ENCODE data around the gene FAT1. TPM values are rescaled to one million over a fixed set of nuclear protein-coding genes. Genes with fewer than 3 reads are reported as not detected.
"Not testable (repeated sequence)": the region's sequence is repeated elsewhere in the genome, so short reads cannot be mapped to it uniquely, and the experiment has no call there.

Gene FAT1
- total RNA-seq, 1 experiment from 2014 or later = 111 TPM

DNA sequence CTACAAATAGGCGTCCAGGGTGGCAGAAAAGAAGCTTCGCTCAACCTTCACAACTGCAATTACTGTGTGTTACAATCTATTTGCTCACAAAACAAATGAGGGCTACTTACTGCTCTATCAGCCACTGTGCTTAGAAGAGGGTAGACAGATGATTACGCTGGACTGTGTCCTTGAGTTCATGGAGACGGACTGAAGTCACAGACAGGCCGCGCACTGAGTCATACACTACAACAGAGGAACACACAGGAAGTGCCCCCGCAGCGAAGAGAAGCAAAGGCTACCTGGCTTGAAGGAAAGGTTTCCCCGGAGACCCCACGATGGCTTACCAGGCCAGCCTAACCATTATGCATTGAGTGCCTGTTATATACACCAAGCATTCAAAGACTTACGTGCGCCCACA, 25.6 kb downstream of the FAT1 start:
- no peak for DNase-seq (ENCODE audit: low read depth)

DNA sequence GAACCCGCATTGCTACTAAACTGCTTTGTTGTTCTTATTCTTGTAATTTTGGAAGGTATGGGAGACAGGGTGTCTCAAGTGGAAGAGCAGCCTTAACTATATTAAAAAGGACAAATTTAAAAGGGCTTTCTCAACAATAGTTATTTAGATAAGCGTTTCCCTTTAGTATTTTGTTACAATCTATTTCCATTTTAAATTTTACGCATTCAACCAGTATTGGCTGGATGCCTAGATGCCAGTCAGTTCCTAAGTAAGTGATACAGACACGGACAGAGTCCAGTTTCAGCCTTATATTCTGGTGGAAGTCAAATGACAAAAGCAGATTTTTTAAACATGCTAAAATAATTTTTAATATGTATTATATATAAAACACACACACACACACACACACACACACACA, 28.3 kb downstream of the FAT1 start:
- no peak for DNase-seq (ENCODE audit: low read depth)

DNA sequence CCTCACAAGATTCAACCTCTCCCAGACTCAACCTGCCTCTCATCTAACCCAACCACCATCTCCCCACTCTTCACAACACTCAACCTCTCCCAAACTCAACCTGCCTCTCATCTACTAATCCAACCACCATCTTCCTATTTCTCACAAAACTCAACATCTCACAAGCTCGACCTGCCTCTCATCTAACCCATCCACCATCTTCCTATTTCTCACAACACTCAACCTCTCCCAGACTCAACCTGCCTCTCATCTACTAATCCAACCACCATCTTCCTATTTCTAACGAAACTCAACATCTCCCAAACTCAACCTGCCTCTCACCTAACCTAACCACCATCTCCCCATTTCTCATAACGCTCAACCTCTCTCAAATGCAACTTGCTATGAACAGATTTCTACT, 29.8 kb downstream of the FAT1 start:
- no peak for DNase-seq (ENCODE audit: low read depth)

- no peak for DNase-seq (ENCODE audit: low read depth)
Observed at GRCh38 chr4:186693159-186693815, 30.4 kb downstream of the FAT1 start.

DNA sequence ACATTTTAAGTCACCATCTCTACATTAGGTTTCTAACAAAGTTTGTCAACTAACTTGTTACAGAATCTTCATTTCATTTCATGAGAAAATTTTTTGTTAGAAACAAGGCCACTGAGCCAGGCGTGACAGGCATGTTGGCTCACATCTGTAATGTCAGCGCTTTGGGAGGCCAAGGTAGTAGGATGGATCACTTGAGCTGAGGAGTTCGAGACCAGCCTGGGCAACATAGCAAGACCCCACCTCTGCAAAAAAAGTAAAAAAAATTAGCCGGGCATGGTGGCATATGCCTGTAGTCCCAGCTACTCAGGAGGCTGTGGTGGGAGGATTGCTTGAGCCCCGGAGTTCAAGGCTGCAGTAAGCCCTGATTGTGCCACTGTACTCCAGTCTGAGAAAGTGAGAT, 32.3 kb downstream of the FAT1 start:
- DNase-seq (ENCODE audit: low read depth) = no peak

DNA sequence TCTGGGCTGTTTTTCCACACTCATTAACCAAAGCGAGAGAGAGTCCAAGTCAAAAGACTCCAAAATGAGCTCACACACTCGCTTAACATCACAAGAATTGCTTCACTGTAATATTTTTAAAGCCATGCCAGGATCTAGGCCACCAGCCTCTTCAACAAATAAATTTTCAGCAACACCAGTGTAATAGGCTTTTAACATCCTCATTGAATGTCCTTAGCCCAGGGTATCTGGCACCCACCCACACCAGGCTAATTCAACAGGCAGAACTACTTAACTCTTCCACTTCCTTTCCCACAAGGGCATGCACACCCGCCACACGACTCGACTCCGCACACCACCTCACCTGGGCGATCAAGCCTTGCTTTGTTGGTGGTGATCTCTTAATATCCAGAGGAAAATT, 34.2 kb downstream of the FAT1 start:
- no peak for DNase-seq (ENCODE audit: low read depth)

DNA sequence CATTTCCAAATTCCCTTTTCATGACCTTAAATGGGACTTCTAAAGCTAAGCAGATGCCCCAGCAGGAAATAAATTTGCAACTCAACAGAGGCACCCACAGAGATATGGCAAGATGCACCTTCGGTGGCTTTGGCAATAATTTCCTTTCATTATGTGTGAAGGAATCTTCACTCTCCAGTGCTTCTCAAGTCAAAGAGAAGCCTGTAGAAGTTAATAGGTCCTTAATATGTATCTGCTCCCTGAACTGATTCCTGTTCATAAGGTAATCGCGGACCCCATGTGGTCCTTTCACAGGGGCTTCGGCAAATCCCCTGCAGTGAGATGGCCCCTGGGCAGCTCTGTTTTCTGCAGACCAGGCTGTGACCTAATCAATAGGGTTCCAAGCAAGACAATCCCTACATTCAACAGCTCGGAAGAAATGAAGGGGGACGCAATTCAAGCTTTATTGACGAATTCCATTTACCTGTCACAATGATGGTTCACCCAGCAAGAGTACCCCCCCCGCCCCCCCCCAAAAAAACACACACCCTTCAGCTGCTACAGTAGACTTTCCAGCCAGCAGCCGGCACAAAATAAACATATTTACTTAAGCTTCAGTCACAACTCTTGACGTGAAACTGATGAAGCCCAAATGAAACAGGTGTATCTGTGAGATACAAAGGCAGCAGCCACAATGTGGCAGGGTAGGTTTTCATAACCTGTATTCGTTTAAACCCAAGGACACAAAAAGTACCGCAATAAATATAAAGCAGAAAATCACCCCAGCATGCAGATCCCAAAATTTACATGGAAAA, 35.3 kb downstream of the FAT1 start:
- DNase-seq (ENCODE audit: low read depth) = no peak

DNA sequence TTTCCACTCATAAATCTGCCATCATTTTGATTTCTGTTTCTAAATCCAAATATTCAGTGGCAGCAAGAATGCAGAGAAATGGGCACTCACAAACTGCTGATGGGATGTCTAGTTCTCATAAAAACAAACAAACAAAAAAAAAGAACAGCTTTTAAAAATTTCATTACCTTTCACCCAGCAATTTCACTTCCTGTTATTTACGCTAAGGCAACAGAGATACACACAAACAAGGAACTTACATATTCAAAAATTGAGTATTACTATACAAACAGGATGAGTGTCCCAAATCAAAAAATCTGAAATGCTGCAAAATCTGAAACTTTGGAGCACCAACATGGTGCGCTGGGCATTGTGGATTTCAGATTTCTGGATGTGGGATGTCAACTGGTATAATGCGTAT, 36.4 kb downstream of the FAT1 start:
- no peak for DNase-seq (ENCODE audit: low read depth)

DNA sequence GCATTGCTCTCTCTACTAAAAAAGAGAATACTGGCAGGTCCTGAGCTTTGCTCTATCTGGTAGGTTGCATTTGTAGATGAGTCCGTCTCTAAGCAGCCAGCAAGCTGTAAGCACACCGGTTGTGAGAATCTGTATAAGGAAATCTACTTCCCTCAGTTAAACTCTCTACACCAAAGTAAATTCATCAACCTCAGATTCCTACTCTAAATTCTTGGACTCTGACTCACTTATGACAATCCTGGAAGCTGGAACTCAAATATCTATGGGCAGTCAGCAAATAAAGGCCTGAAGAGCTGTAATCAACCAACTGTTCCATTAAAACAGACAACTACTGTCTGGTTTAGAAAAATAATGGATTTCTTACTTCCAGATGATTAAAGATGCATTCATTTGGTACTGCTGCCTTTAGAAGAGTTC, 37.9 kb downstream of the FAT1 start:
- DNase-seq (ENCODE audit: low read depth) = peak; percentile 90

- DNase-seq (ENCODE audit: low read depth) = no peak
Observed at GRCh38 chr4:186684889-186685309, 38.8 kb downstream of the FAT1 start.

- DNase-seq (ENCODE audit: low read depth) = no peak
Observed at GRCh38 chr4:186684220-186684619, 39.4 kb downstream of the FAT1 start.

DNA sequence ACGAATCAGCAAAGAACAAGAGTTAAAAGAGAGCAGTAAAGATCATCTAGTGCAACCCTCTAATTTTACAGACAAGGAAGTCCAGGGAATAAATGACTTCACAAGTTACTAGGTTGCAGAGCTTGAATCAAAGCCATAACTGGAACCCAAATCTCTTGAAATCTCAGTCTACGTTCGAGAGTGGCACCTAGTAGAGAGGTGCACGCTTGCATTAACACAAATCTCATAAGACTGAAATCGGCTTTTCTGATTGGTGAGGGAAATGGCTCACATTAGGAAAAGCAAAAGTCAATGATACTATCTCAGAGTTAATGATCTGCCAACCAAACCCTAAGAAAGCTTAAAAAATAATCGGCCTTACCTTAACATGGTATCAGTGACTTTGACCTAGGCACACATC, 43.0 kb downstream of the FAT1 start:
- DNase-seq (ENCODE audit: low read depth) = no peak

GRCh38 chr4:186676531-186677161, 47.0 kb downstream of the FAT1 start:
- peak; percentile 76 for DNase-seq (ENCODE audit: low read depth)

GRCh38 chr4:186669735-186670134, 53.9 kb downstream of the FAT1 start:
- no peak for DNase-seq (ENCODE audit: low read depth)

GRCh38 chr4:186669159-186669731, 54.4 kb downstream of the FAT1 start:
- peak; percentile 38 for DNase-seq (ENCODE audit: low read depth)

- DNase-seq (ENCODE audit: low read depth) = no peak
Observed at GRCh38 chr4:186666750-186667149, 56.9 kb downstream of the FAT1 start.

DNA sequence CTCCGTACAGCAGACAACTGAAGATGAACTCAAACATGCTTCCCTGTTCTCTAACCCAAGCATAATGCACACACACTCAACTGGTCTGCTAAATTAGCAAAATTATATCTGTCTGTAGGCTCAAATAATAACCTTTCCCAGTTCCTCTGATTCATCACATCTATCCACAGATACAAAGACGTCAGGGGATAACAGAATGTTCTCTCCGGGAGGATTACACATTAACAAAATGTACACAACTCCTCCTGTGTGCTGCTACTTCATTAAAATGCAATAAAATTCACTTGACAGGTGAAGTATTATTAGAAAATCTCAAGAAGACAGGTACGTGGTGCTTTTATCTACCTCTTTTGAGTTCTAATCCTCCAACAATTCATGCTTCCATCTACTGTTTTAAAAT, 57.4 kb downstream of the FAT1 start:
- DNase-seq (ENCODE audit: low read depth) = no peak

DNA sequence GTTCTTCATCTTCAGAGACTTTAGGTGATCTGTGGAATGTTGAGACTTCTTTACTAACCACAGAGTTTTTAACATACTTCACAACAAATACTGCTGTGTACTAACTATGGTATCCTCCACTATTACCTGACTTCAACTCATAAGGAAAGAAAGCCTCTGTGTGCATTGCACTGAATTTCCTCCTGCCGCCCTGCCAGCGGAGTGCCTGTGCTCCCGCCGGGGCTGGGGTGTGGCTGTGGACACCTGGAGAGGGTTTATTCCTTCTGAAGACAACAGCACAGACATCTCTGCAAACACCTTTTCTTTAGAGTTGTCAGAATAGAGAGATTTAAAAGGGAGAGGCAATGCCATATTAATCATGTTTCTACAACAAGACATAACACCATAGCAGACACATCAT, 63.3 kb downstream of the FAT1 start:
- DNase-seq (ENCODE audit: low read depth) = no peak

DNA sequence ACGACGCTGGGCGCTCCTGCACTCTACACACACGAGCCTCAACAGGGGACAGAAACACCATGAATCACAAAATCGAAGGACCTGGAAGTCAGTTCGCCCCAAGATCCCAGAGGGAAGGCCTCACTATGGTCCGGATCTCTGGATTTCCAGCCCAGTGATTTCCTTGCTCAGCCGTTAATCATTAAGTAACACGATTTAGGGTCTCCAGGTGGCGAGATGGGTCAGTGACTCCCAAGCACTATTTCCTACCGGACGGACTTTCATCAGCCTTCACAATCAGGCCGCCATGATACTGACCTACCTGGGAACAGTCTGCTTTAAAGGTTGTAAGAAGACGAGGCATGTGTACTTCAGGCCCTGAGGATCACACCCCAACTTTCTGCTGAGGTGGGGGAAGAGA, 63.7 kb downstream of the FAT1 start:
- no peak for DNase-seq (ENCODE audit: low read depth)

DNA sequence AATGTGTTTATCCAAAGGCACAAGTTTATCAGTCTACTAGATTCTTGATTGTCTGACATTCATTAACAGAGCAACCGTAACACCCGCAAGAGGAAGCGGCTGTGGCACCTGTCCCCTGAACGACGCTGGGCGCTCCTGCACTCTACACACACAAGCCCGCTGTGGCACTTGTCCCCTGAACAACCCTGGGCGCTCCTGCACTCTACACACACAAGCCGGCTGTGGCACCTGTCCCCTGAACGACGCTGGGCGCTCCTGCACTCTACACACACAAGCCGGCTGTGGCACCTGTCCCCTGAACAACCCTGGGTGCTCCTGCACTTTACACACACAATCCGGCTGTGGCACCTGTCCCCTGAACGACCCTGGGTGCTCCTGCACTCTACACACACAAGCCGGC, 64.2 kb downstream of the FAT1 start:
- DNase-seq (ENCODE audit: low read depth) = not testable (repeated sequence)

DNA sequence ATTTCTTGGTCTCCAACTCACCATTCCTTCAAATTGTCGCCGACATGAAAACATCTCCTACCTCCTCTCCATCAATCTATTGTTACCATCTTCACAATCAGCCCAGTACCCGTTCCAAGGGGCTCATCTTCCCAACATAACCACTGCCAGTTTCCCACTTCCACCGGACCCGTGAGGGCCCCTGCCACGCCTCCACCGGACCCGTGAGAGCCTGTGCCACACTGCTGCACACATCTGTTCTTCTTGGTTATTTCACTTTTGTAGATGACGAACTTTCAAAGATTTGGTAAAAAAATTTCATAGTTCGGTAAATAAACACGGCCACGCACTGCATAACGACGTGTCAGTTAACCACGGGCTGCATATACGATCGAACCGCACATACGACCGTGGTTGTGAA, 65.0 kb downstream of the FAT1 start:
- no peak for DNase-seq (ENCODE audit: low read depth)

DNA sequence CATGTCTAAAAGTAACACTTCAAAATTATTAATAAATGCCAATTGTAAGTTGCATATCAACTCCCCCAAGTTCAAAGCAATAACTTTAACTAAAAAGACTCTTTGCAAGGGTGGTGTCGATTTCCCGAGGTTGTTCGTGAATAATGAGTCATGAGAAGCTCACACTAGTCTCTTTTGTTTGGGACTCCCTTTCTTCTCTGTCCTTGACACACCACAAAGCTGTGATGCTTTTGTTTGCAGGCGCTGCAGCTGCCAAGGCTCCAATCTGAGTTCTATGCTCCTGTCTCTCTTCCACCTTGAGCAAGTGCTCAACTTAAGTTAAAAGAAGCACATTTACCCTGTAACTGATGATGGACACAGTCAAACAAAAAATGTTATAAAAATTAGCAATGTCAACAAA, 65.9 kb downstream of the FAT1 start:
- DNase-seq (ENCODE audit: low read depth) = peak; percentile 47

DNA sequence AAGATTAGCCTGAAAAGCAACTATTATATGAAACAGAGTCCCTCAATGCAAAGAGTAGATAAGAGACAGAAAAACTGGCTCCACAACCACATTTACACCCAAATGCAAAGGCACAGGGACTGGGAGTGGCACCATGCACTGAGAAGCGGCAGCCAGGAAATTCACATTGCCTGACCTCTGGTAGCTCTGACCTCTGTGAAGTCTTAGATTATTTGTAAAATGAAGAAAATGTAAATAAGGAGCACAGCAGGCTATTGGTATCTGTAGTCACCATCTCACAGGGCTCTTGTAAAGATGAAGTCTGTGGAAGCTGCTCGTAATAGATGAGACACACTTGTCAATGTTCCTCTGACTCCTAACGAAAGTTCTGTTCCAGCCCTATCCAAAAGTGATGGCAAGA, 69.7 kb downstream of the FAT1 start:
- DNase-seq (ENCODE audit: low read depth) = no peak
